GM12878 (cell line): Measurements from ENCODE around the gene CLPX. TPM values are rescaled to one million over a fixed set of nuclear protein-coding genes. Genes with fewer than 3 reads are reported as not detected.

Source experiments
- ATAC-seq: fragments of 200-7000 bp; cut with Tn5 transposase; 3 replicates; pipeline ENCODE4 v1.9.1; 2020; ENCODE audit warnings: mild to moderate bottlenecking, moderate library complexity
- BruUV-seq: library from RNA; stranded (reverse); fragments of 400-500 nt; replicated peaks from 2 replicates; lab custom pipeline; 2021; lab: Mats Ljungman, UMichigan
- CTCF ChIA-PET: fragments of 300-600 bp; sonication (Branson Sonifier 250); formaldehyde crosslinking; extraction: SDS; loops from one replicate; lab custom pipeline; 2021; ENCODE audit warnings: inconsistent platforms; lab: Yijun Ruan, JAX
- POLR2A ChIA-PET: fragments of 350-600 bp; formaldehyde crosslinking; extraction: SDS; loops from one replicate; lab custom pipeline; 2021; ENCODE audit warnings: inconsistent platforms; lab: Charles Lee
- RAD21 ChIA-PET: fragments of 300-600 bp; sonication (Branson Sonifier 250); formaldehyde crosslinking; loops from one replicate; lab custom pipeline; 2023; ENCODE audit warnings: antibody characterized with exemption; ENCODE audit not compliant: unreplicated experiment; lab: Charles Lee
- SMC1A ChIA-PET: fragments of 300-600 bp; sonication (Branson Sonifier 250); formaldehyde crosslinking; loops from one replicate; lab custom pipeline; 2023; ENCODE audit not compliant: unreplicated experiment, uncharacterized antibody; lab: Charles Lee
- DNase-seq: peaks from one replicate; pipeline ENCODE4 v3.0.0-alpha.2; 2011; ENCODE audit warnings: low read depth, low spot score
- FAIRE-seq: peaks from 3 replicates; lab custom pipeline; 2011; peaks lifted over from hg19 to GRCh38; lab: Jason Lieb, UNC
- H2AFZ ChIP-seq: 2 replicates; pipeline ENCODE4 v1.6.0; 2011; ENCODE audit warnings: low read depth, low read length, control low read depth; ENCODE audit not compliant: control insufficient read depth
- H3K27ac ChIP-seq: 2 replicates; pipeline ENCODE4 v1.5.1; 2011; ENCODE audit warnings: control low read depth; ENCODE audit not compliant: control insufficient read depth, insufficient read depth
- H3K27me3 ChIP-seq, 2 experiments: replicated peaks in 1 of 2; 2 replicates each; pipeline versions ENCODE4 v1.6.0 to v1.6.1; 2011; ENCODE audit warnings: low read length in 1 of 2; ENCODE audit not compliant: control insufficient read depth in 2 of 2, insufficient read depth in 2 of 2
- H3K36me3 ChIP-seq, 2 experiments: 2 replicates each; pipeline ENCODE4 v1.5.1; 2011; ENCODE audit warnings: low read length in 1 of 2; ENCODE audit not compliant: control insufficient read depth in 2 of 2, insufficient read depth in 2 of 2
- H3K4me1 ChIP-seq: 2 replicates; pipeline ENCODE4 v1.6.1; 2011; ENCODE audit warnings: mild to moderate bottlenecking, low read length, moderate library complexity, mixed read lengths; ENCODE audit not compliant: control insufficient read depth, insufficient read depth
- H3K4me2 ChIP-seq: 2 replicates; pipeline ENCODE4 v1.6.0; 2011; ENCODE audit warnings: control low read depth; ENCODE audit not compliant: control insufficient read depth, insufficient read depth
- H3K4me3 ChIP-seq: fragments of 200-600 bp; sonication (generic); 2 replicates; pipeline ENCODE4 v1.5.1; 2016
- H3K79me2 ChIP-seq: 2 replicates; pipeline ENCODE4 v1.6.0; 2011; ENCODE audit warnings: low read length; ENCODE audit not compliant: control insufficient read depth, insufficient read depth
- H3K9ac ChIP-seq: 2 replicates; pipeline ENCODE4 v1.8.0; 2011; ENCODE audit warnings: low read length, control low read depth, mixed read lengths; ENCODE audit not compliant: control insufficient read depth, insufficient read depth
- H3K9me3 ChIP-seq: replicated peaks from 3 replicates; pipeline ENCODE4 v1.5.1; 2011; ENCODE audit warnings: mild to moderate bottlenecking, low read length; ENCODE audit not compliant: control insufficient read depth, insufficient read depth
- H4K20me1 ChIP-seq: 2 replicates; pipeline ENCODE4 v1.6.0; 2011; ENCODE audit not compliant: control insufficient read depth, insufficient read depth
- CBX3 ChIP-seq: fragments of 200-600 bp; sonication (generic); IDR thresholded peaks from 2 replicates; pipeline ENCODE4 v1.6.1; 2016; ENCODE audit warnings: low read depth, borderline replicate concordance
- CREB1 ChIP-seq: IDR thresholded peaks from 2 replicates; pipeline ENCODE4 v1.6.1; 2012; ENCODE audit warnings: low read depth, mild to moderate bottlenecking, inconsistent platforms
- CTCF ChIP-seq, 3 experiments: IDR thresholded peaks in 2 of 3; conservative IDR thresholded peaks in 1 of 3; 2 replicates each; pipeline ENCODE4 v1.5.1; 2011; ENCODE audit warnings: low read depth in 3 of 3, low read length in 3 of 3, mild to moderate bottlenecking in 3 of 3, control low read depth in 2 of 3, moderate library complexity in 2 of 3, inconsistent platforms in 1 of 3, mixed read lengths in 1 of 3; ENCODE audit not compliant: control insufficient read depth in 2 of 3, insufficient read depth in 1 of 3; ENCODE audit errors: extremely low read depth in 1 of 3
- E4F1 ChIP-seq: fragments of 450-650 bp; IDR thresholded peaks from 2 replicates; pipeline ENCODE4 v1.6.1; 2018; ENCODE audit warnings: borderline replicate concordance, mild to moderate bottlenecking; ENCODE audit not compliant: partially characterized antibody
- HDGF ChIP-seq: fragments of 450-650 bp; IDR thresholded peaks from 2 replicates; pipeline ENCODE4 v1.6.1; 2016; ENCODE audit warnings: antibody characterized with exemption
- PKNOX1 ChIP-seq: fragments of 450-650 bp; IDR thresholded peaks from 2 replicates; pipeline ENCODE4 v1.6.1; 2016; ENCODE audit warnings: mild to moderate bottlenecking
- SP1 ChIP-seq: IDR thresholded peaks from one replicate; pipeline ENCODE4 v1.6.1; 2011; ENCODE audit warnings: low read depth, low read length
- YY1 ChIP-seq: IDR thresholded peaks from 2 replicates; pipeline ENCODE4 v1.6.1; 2011; ENCODE audit warnings: low read depth, mild to moderate bottlenecking, low read length
- ZSCAN29 ChIP-seq: fragments of 450-650 bp; IDR thresholded peaks from 2 replicates; pipeline ENCODE4 v1.6.1; 2017; ENCODE audit warnings: mild to moderate bottlenecking, moderate library complexity
- WGBS: methylation state at CpG from one replicate; pipeline ENCODE4 v1.1.6; 2016; ENCODE audit warnings: low lambda C conversion rate; ENCODE audit not compliant: insufficient replicate concordance, insufficient coverage; ENCODE audit errors: missing lambda C conversion rate; 5-methylcytosine and 5-hydroxymethylcytosine counted together
- in situ Hi-C: fragments of 300-500 bp; cut with MboI; formaldehyde crosslinking; loops from 9 replicates; pipeline ENCODE4 v1.14.3; 2018; ENCODE audit warnings: mixed read lengths
- intact Hi-C: fragments of 100-400 bp; cut with micrococcal nuclease; formaldehyde crosslinking; loops from one replicate; pipeline ENCODE4 v1.14.2; 2022; ENCODE audit not compliant: unreplicated experiment
- polyA plus RNA-seq, 11 experiments: library from polyadenylated mRNA; depleted of rRNA in 4 of 11; unstranded in 6 of 11; stranded (reverse) in 5 of 11; fragments of >200 nt; fragmentation: Nextera tagmentation in 4 of 11; fragmentation: Illumina TruSeq in 1 of 11; extraction: Ambion mirVana in 4 of 11; extraction: Trizol in 1 of 11; gene quantifications; 1 replicate in 1 of 11; 2 replicates in 10 of 11; pipeline versions ENCODE4 v1.2.1 to v1.2.3, GENCODE V29; 2011 to 2016; ENCODE audit warnings: inconsistent platforms in 2 of 11, missing spikeins in 2 of 11, low read depth in 1 of 11
- total RNA-seq, 4 experiments: library from RNA; depleted of rRNA in 3 of 4; stranded (reverse); fragments of >200 nt in 3 of 4; fragmentation: Illumina TruSeq in 1 of 4; extraction: Trizol in 1 of 4; gene quantifications; 2 replicates each; pipeline versions ENCODE4 v1.2.1 to v1.2.3, GENCODE V29; 2013 to 2021

The CLPX gene
- total and polyA plus RNA-seq, 10 of the 15 experiments (the other 5 are each of a cell fraction or from before 2014, with no cell fraction given) = 10.1 to 57.4 (median 31.3) TPM

- no peaks in the 10 kb centered on the region for H3K4me1 ChIP-seq
Observed at GRCh38 chr15:65101891-65102708, 83.0 kb downstream of the CLPX start.

GRCh38 chr15:65101411-65101890, 83.7 kb downstream of the CLPX start:
- RAD21 ChIA-PET = interaction anchor here (0.7 to 1.4 kb wide), 6 partner anchors 37 to 369 kb away, joined by 3 to 9 read pairs (median 4); partner anchors contain the start of gene SPG21
- ATAC-seq (peak; percentile 64), FAIRE-seq (peak; percentile 75), DNase-seq (no peak)
- Histone ChIP-seq H3K36me3 (peaks cover 3 to 11% of the 10 kb centered on the region in 2 experiments; a peak in 3 of 4 replicates), H4K20me1 (no peaks in the 10 kb centered on the region), H2AFZ (no peak overlapping the region), H3K4me3 (no peak overlapping the region), H3K79me2 (no peaks in the 10 kb centered on the region), H3K4me1 (no peaks in the 10 kb centered on the region), H3K4me2 (no peak overlapping the region), H3K9ac (no peak overlapping the region), H3K27me3 (no peaks in the 10 kb centered on the region), H3K27ac (no peak overlapping the region), H3K9me3 (no peaks in the 10 kb centered on the region)
- no TSS peak for BruUV-seq
- POLR2A ChIA-PET = no interaction called here
- intact Hi-C loops (no loop called here), in situ Hi-C loops (no loop called here)
- 50% methylated on average over 9 of the region's 9 CpGs for WGBS
- CTCF ChIA-PET = interaction anchor here (0.7 to 2.1 kb wide), 15 partner anchors 13 to 369 kb away, joined by 3 to 18 read pairs (median 4); partner anchors contain the start of gene UBAP1L
- SMC1A ChIA-PET = interaction anchor here (0.7 to 1.4 kb wide), 8 partner anchors 14 to 371 kb away, joined by 3 to 9 read pairs (median 3); no protein-coding TSS in a partner anchor
- TF ChIP-seq ZSCAN29 = no peak
- peak; percentile 55 to 76 (median 72) for TF ChIP-seq CTCF (IDR thresholded peaks at IDR 0.05 in 2 of 3, conservative IDR thresholded peaks at IDR 0.05 in 1 of 3; ENCODE audit: control insufficient read depth in 2 of 3, extremely low read depth in 1 of 3, insufficient read depth in 1 of 3, low read depth in 3 of 3, low read length in 3 of 3)
- no peak for TF ChIP-seq PKNOX1
- TF ChIP-seq CBX3 = no peak
- TF ChIP-seq CREB1 = no peak
- TF ChIP-seq YY1 = peak; percentile 36; the same call in 1 of the 2 replicates
- no peak for TF ChIP-seq E4F1
- TF ChIP-seq SP1 = no peak

More at GRCh38 chr15:65101891-65102708, 83.0 kb downstream of the CLPX start:
- H3K79me2 ChIP-seq = no peaks in the 10 kb centered on the region
- CTCF ChIA-PET = interaction anchor here (0.8 to 2.1 kb wide), 14 partner anchors 13 to 370 kb away, joined by 3 to 18 read pairs (median 5); partner anchors contain the start of gene UBAP1L
- no peak for DNase-seq
- SMC1A ChIA-PET = interaction anchor here (0.9 to 1.4 kb wide), 7 partner anchors 47 to 371 kb away, joined by 3 to 9 read pairs (median 3); no protein-coding TSS in a partner anchor
- H3K36me3 ChIP-seq = peaks cover 3 to 11% of the 10 kb centered on the region in 2 experiments; a peak in 3 of 4 replicates
- H3K27me3 ChIP-seq = no peaks in the 10 kb centered on the region
- H3K9me3 ChIP-seq = no peaks in the 10 kb centered on the region
- no peak overlapping the region for H3K27ac ChIP-seq
- intact Hi-C loops (no loop called here), in situ Hi-C loops (no loop called here)
- no peak overlapping the region for H3K4me3 ChIP-seq
- no peak for TF ChIP-seq HDGF
- no peak overlapping the region for H3K4me2 ChIP-seq
- H2AFZ ChIP-seq = no peak overlapping the region
- BruUV-seq = no TSS peak
- no peak overlapping the region for H3K9ac ChIP-seq
- 98% methylated on average over 48 of the region's 75 CpGs for WGBS
- H4K20me1 ChIP-seq = no peaks in the 10 kb centered on the region
- POLR2A ChIA-PET = no interaction called here
- ATAC-seq = no peak
- RAD21 ChIA-PET = interaction anchor here (0.7 to 1.4 kb wide), 7 partner anchors 38 to 370 kb away, joined by 3 to 9 read pairs (median 4); partner anchors contain the start of gene SPG21
- FAIRE-seq = no peak
